ENCODE data around the gene LRBA.

LRBA gene

DNA sequence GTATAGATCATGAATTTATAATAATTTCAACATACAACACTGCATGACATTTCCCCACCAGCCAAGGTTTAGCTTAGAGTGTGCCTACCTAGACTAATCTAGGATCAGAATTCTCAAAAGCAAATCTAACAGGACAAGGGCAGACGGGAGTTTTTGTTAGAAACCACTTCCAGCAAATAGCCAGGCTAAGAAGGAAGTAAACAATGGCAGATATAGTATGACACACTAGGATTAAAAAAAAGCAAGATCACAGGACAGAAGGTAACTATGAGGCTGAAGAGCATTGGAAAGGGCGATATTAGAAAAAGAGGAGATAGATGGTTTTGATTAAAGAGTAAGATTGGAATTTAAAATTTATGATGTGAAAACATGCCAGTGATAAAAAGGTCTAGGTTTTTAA, 124.8 kb downstream of the LRBA start:
- in situ Hi-C loops (cut with MboI; ENCODE audit: low sequenced_read_pairs, unreplicated experiment): no loop called here
- DNase-seq (ENCODE audit: low spot score): no peak
- TF ChIP-seq, protein P1, sequence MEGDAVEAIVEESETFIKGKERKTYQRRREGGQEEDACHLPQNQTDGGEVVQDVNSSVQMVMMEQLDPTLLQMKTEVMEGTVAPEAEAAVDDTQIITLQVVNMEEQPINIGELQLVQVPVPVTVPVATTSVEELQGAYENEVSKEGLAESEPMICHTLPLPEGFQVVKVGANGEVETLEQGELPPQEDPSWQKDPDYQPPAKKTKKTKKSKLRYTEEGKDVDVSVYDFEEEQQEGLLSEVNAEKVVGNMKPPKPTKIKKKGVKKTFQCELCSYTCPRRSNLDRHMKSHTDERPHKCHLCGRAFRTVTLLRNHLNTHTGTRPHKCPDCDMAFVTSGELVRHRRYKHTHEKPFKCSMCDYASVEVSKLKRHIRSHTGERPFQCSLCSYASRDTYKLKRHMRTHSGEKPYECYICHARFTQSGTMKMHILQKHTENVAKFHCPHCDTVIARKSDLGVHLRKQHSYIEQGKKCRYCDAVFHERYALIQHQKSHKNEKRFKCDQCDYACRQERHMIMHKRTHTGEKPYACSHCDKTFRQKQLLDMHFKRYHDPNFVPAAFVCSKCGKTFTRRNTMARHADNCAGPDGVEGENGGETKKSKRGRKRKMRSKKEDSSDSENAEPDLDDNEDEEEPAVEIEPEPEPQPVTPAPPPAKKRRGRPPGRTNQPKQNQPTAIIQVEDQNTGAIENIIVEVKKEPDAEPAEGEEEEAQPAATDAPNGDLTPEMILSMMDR (IDR thresholded peaks at IDR 0.05; ENCODE audit: borderline replicate concordance, control extremely low read depth, extremely low read depth, insufficient read depth, missing control alignments): no peak

DNA sequence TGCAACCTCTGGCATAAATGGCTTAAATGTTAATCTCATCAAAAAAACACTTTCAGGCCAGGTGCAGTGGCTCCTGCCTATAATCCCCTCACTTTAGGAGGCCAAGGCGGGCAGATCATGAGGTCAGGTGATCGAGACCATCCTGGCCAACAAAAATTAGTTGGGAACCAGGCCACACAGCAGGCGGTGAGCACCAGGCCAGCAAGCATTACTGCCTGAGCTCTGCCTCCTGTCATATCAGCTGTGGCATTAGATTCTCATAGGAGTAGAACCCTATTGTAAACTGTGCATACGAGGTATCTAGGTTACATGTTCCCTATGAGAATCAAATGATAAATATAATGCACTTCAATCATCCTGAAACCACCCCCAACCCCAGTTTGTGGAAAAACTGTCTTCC, 125.8 kb downstream of the LRBA start:
- in situ Hi-C loops (cut with MboI; ENCODE audit: low sequenced_read_pairs, unreplicated experiment): no loop called here
- TF ChIP-seq, protein P1 (IDR thresholded peaks at IDR 0.05; ENCODE audit: borderline replicate concordance, control extremely low read depth, extremely low read depth, insufficient read depth, missing control alignments): no peak
- no peak for DNase-seq (ENCODE audit: low spot score)

DNA sequence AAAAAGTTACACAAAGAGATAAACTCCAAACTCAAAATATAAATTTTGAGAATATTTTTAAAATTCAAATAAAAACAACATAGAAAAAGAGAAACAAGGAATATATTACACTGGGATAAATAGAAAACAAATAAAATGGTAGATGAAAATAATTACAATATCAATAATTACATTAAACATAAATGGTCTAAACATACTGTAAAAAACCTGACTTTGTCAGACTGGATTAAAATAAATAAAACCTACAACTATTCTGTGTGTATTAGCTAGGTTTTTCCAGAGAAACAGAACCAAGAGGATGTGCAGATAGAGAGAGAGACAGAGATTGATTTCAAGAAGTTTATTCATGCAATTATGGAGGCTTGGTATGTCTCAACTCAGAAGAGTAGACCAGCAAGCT, 126.5 kb downstream of the LRBA start:
- in situ Hi-C loops (cut with MboI; ENCODE audit: low sequenced_read_pairs, unreplicated experiment): no loop called here
- TF ChIP-seq, protein P1 (IDR thresholded peaks at IDR 0.05; ENCODE audit: borderline replicate concordance, control extremely low read depth, extremely low read depth, insufficient read depth, missing control alignments): no peak

DNA sequence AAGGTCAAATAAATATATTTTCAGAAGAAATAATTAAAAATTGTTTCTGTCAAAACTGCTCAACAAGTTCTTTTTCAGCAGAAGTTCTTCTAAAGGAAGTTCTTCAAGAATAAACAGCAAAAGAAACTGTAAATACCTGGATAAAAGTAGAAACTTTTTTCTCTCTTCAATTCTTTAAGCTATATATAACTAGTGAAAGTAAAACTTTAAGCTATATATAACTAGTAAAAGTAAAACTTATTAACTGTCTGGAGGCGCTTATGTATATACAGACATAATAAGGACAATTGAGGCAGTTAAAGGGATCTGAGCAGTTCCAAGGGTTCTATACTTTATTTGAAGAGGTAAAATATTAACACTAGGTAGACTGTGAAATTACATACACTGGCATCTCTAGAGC, 126.9 kb downstream of the LRBA start:
- in situ Hi-C loops (cut with MboI; ENCODE audit: low sequenced_read_pairs, unreplicated experiment): no loop called here
- TF ChIP-seq, protein P1 (IDR thresholded peaks at IDR 0.05; ENCODE audit: borderline replicate concordance, control extremely low read depth, extremely low read depth, insufficient read depth, missing control alignments): no peak
- peak; percentile 9 for DNase-seq (ENCODE audit: low spot score)

More for the DNA sequence above, 126.5 kb downstream of the LRBA start:
- no peak for DNase-seq (ENCODE audit: low spot score)

DNA sequence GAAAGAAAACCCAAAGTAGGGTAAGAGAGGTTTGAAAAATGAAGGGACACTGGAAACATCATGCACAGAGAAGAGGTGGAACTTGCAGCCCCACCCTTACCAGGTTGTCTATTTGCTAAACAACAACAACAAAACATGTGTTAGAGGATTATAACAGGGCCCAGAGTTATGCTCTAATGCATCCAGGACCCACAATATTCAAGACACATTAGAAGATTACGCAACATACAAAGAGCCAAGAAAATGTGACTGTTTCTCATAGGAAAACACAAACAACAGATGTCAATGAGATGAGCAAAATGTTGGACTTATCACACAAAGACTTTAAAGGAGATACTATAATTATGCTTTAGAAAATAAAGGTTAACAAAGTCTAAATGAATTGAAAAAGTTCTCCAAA, 128.5 kb downstream of the LRBA start:
- DNase-seq (ENCODE audit: low spot score): no peak
- TF ChIP-seq, protein P1 (IDR thresholded peaks at IDR 0.05; ENCODE audit: borderline replicate concordance, control extremely low read depth, extremely low read depth, insufficient read depth, missing control alignments): no peak
- in situ Hi-C loops (cut with MboI; ENCODE audit: low sequenced_read_pairs, unreplicated experiment): no loop called here

DNA sequence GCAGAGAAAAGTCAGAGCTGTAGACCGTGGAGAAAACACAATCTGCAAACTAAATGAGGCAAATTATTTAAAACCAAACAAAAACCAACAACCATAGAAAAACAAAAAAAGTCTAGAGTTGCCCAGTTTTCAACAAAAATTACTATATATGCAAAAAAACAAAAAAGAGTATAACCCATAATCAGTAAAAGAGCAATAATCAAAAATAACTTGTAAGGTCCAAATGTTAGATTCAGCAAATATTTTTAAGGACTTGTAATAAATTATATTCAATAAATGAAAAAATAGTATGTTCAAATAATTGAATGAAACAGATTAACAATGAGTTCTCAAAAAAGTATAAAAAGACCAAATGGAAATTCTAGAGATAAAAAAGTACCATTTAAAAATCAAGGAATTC, 130.5 kb downstream of the LRBA start:
- TF ChIP-seq, protein P1 (IDR thresholded peaks at IDR 0.05; ENCODE audit: borderline replicate concordance, control extremely low read depth, extremely low read depth, insufficient read depth, missing control alignments): no peak
- no peak for DNase-seq (ENCODE audit: low spot score)
- in situ Hi-C loops (cut with MboI; ENCODE audit: low sequenced_read_pairs, unreplicated experiment): no loop called here

DNA sequence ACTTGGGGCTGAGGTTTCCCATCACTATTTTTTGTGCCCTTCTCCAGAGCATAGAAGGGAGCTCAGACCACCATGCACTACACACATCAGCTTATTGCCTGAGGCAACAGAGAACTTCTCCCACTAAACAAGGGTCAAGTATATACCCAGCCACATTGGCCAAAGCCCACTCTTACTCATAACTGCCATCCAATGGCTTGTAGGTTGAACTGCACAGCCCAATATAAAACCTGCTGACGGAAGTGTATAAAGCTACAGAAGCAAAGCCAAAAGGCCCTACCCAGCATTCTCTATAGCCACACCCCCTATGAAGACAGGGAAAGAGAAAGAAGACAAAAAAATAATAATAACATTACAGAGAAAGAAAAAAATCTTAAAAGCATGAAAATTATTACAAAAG, 139.7 kb downstream of the LRBA start:
- in situ Hi-C loops (cut with MboI; ENCODE audit: low sequenced_read_pairs, unreplicated experiment): no loop called here
- no peak for DNase-seq (ENCODE audit: low spot score)
- TF ChIP-seq, protein P1 (IDR thresholded peaks at IDR 0.05; ENCODE audit: borderline replicate concordance, control extremely low read depth, extremely low read depth, insufficient read depth, missing control alignments): no peak
